Measurements from ENCODE around the gene CFAP141.
"Not testable (repeated sequence)": the region's sequence is repeated elsewhere in the genome, so short reads cannot be mapped to it uniquely, and the experiment has no call there.

The CFAP141 gene

GRCh38 chr1:154206196-154206595 is at the start of gene CFAP141:
TSS of gene CFAP141 (minus strand) at chr1:154206333. CDS start at chr1:154206307, 26 bp downstream.
- DNase-seq (ENCODE audit: low read depth in 2 of 2) = no peak

DNA sequence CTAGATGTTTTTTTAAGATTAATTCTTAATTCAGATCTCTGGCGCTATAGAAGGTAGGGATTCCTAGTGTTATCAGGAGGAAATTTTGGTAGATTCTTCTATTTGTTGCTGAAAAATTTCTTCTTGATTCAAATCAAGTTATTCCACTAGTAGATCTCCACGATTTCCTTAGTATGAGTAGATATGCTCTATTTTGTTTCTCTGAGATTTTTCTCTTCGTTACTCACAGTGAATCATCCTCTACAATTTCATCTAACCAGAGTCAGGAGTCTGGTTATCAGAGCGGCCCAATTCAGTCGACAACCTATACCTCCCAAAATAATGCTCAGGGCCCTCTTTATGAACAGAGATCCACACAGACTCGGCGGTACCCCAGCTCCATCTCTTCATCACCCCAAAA is 47.5 kb upstream of the CFAP141 start:
- DNase-seq (ENCODE audit: low read depth in 2 of 2) = no peak

- DNase-seq (ENCODE audit: low read depth in 2 of 2) = no peak
These were observed 35.7 kb upstream of the CFAP141 start for GRCh38 chr1:154241703-154242351.

DNA sequence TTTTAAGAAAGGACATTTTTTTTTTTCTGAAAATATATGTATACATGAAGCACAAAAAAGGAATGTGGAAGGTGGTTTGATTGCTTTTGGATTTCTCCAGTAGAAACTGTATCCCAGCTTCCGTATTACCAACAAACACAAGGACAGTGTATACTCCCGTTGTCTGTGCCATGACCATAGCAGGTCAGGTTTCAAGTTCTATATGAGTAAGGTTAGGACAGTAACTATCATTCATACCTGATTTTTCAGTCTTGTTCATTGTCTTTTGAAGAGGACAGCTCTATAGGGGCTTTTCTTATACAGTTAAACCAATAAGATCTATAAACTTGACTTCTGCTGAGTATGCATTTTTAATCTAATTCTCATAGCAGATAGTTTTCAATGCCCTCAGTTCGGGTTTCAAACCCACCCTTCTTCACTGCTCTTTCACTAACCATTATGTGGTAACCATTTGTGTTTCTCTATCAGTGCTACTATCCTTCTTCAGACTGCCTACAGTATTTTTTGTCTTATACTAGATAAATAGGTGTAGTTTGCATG is 34.2 kb upstream of the CFAP141 start:
- no peak for DNase-seq (ENCODE audit: low read depth in 2 of 2)

DNA sequence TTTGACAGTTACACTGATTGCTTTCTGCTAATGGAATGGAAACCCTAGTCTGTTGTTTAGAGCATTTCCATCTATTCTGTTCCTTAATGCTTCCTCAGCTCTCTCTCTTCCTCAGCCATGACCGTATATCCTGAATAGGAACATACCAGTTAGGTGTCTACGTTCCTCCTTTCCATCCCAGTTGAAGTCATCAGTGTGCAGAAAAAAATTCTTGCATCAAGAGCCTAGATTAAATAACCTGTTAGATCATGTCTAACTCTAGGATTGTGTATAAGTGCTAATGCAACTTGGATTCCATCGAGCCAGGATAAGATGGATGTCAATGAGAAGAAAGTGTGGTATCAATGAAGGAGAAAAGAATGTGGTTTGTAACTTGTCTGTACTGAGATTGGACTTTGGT is 33.4 kb upstream of the CFAP141 start:
- no peak for DNase-seq (ENCODE audit: low read depth in 2 of 2)

DNA sequence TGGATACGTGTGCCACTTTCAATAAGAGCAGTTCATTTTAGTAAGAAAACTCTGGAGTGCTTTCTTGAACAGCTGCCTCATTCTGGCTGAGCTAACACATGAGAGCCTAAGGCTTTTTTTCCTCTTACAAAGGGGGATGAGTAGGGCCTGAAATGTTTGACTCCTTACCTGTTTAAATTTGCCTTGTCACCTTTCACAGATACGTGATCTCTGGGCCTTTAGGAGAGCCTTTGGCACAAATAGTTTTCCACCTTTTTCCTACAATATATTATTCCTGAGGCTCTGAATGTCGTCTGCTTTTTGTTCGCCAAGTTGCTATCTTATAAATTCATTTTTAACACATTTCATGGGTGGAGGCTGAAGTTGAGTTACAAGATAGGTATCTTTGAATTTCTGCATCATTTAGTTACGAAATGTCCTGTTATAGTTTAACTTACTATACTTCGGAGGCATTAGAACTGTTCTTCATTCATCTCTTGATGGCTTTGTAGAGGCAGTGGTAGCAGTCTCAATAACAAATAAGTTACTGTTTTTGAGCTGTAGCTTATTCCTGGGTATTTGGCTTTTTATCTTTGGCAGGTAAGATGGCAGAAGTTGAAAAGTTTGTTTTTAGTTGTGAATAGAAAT is 31.9 kb upstream of the CFAP141 start:
- no peak for DNase-seq (ENCODE audit: low read depth in 2 of 2)

DNA sequence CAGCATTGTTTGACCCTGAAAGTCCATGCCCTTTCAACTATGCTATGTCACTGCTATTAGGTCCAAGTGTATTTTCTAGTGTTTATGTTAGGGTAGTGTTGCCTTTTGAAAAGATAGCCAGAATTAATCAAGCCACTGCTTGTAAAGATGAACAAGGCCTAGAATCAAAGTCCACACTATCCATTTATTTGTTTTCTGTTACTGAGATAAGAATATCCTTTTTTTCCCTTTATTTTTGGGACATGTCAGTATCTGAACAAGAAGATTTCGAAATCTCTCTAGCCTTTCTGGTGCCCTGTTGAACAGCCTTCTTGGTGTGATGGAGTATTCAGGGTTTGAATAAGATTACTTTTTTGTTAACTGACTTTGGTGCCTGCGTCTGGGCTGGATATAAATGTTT is 31.3 kb upstream of the CFAP141 start:
- DNase-seq (ENCODE audit: low read depth in 2 of 2) = no peak

DNA sequence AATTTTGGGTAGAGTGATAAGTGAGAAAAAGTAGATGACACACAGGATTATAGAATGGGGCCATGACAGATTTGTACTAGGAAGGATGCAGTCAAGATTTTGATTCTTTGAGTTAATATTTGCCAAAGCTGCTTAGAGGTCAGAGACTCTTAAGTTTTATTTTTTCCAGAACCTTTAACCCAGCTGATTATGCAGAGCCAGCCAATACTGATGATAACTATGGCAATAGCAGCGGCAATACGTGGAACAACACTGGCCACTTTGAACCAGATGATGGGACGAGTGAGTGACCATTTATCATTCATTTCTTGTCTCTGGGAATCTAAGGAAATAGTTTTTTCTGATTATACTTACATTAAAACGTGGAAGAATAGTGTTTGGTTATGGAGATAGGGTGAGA is 30.7 kb upstream of the CFAP141 start:
- DNase-seq (ENCODE audit: low read depth in 2 of 2) = no peak

DNA sequence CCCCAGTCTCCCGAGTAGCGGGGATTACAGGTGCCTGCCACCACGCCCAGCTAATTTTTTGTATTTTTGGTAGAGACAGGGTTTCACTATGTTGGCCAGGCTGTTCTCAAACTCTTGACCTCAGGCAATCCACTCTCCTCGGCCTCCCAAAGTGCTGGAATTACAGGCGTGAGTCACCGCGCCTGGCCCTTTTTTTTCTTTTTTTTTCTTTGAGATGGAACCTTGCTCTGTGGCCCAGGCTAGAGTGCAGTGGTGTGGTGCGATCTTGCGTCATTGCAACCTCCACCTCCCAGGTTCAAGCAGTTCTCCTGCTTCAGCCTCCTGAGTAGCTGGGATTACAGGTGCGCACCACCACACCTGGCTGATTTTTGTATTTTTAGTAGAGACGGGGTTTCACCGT is 27.0 kb upstream of the CFAP141 start:
- not testable (repeated sequence) for DNase-seq (ENCODE audit: low read depth in 2 of 2)

DNA sequence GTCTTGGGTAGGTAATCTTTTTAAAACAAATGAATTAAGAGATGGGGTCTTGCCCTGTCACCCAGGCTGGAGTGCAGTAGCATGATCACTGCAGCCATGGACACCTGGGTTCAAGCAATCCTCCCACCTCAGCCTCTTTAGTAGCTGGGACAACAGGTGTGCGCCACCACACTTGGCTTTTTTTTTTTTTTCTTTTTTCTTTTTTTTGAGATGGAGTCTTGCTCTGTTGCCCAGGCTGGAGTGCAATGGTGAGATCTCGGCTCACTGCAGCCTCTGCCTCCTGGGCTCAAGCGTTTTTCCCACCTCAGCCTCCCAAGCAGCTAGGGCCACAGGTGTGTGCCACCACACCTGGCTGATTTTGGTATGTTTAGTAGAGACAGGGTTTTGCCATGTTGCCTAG is 25.0 kb upstream of the CFAP141 start:
- DNase-seq (ENCODE audit: low read depth in 2 of 2) = not testable (repeated sequence)

DNA sequence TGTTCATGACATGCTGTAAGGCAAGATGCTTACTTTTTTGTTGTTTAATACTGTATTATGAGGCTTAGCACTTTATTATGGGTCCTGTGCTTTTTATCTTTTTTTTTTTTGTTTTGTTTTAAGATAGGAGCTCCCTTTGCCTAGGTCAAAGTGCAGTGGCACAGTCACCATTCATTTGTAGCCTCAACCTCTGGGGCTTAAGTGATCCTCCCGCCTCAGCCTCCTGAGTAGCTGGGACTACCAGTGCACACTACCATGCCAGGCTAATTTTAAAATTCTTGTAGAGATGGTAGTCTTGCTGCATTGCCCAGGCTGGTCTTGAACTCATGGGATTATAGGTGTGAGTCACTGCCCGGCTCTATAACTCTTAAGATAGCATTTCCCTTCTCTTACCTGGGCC is 19.2 kb upstream of the CFAP141 start:
- DNase-seq (ENCODE audit: low read depth in 2 of 2) = no peak

DNA sequence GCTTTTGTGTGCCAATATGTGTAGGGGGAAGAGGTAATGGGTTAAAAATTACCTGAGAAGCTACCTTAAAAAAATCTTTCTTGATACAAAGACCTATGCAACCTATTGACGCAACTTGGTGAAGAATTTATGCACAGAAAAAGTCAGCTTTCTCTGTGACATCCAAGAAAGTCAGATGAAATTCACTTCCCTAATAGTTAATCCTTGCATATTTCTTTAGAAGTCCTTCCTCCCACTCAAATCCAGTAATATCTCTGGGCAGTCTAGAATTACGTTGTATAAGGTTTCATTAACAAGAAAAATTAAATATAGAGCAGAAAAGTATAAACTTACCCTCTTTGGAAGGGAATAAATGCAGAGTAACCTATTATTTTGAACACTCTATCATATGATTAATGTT is 17.5 kb upstream of the CFAP141 start:
- DNase-seq (ENCODE audit: low read depth in 2 of 2) = no peak

GRCh38 chr1:154222918-154223317 is 16.8 kb upstream of the CFAP141 start:
- no peak for DNase-seq (ENCODE audit: low read depth in 2 of 2)

DNA sequence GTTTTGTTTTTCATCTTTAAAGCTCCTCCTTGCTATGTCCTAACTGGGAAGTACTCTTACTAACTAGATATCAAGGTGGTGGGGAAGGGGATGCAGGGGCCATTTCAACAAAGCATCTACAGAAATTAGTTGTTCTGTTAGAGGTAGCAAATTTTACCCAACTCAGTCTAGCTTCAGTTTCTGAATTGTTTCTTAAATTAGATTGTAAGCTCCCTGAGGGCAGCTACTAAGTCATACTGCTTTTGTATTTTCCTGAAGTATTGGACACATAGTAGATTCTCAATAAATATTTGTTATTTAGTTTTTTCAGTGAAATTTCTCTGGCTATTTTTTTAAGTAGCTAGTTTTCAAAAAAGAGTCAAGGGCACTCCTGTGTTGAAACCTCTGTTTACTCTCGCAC is 16.4 kb upstream of the CFAP141 start:
- DNase-seq (ENCODE audit: low read depth in 2 of 2) = no peak

GRCh38 chr1:154221278-154222001 is 15.3 kb upstream of the CFAP141 start:
- DNase-seq (ENCODE audit: low read depth in 2 of 2) = peak; percentile 14 to 23

GRCh38 chr1:154220970-154221277 is 14.8 kb upstream of the CFAP141 start:
- DNase-seq (ENCODE audit: low read depth in 2 of 2) = no peak

DNA sequence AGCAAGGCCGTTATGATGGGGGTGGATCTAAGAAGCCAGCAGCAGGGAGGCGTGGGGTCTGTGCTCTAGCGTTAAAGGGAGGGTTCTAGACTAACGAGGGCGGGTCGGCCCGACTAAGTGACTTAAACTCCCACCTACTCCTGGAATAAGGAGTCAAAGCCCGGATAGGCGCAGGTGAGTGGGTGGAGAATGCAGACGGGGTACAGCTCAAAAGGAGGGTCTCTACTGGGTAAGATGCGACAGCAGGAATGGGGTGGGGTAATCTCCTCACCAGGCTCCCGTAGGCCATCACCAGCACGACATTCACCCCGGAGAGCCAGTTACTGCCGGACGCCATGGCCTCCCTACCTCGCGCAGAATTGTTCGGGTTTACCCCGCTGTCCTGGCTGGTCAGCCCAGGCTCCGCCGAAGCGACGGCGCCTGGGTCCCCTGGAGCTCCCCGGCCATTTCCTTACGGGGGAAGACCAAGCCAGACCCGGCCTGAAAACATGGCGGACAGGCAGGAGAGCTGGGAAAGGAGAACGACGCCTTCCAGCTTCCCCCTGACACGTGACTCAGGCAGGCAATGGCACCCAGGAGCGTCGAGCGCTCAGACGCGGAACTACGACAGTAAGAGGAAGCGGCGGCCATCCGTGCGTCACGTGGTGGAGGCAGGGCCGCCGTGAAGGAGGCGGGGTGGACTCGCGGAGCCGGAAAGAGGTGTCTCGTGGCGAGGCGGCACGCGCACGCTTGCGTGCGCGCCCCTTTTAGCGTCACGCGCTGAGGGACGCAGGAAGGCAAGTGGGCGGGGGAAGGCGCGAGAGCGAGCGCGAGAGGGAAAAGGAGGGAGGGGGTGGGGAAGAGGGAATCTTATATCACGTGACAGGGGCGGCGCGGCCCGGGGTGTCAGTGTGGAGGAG is 14.2 kb upstream of the CFAP141 start, which contains the start of gene UBAP2L:
UBAP2L (plus strand) TSS at position 885 of the 899 bp plus-strand sequence. CDS start 4,169 bp downstream, outside the sequence.
- DNase-seq (ENCODE audit: low read depth in 2 of 2) = peak; percentile 98 to 99

GRCh38 chr1:154219541-154219940 is 13.4 kb upstream of the CFAP141 start:
- no peak for DNase-seq (ENCODE audit: low read depth in 2 of 2)

GRCh38 chr1:154218545-154218944 is 12.4 kb upstream of the CFAP141 start:
- DNase-seq (ENCODE audit: low read depth in 2 of 2) = no peak

DNA sequence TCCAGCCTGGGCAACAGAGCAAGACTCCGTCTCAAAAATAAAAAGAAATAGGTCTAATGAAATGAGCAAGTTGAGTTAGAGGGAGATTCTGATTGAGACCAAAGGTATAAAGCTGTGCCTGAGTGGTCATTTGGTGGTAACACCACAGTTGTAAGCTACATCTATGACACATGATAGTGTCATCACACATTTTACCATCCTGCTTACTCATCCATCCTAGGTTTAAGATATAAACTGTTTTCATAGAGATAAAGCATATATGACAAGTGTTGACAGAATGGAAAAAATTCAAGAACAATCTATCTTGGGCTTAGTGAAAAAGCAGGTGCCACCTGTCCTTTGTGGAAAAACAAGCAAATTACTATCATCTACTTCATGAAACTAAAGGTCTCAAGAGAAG is 7.1 kb upstream of the CFAP141 start:
- DNase-seq (ENCODE audit: low read depth in 2 of 2) = no peak

GRCh38 chr1:154212083-154212482 is 6.0 kb upstream of the CFAP141 start:
- DNase-seq (ENCODE audit: low read depth in 2 of 2) = no peak
